ENCODE data around the gene TANC1. TPM values are rescaled to one million over a fixed set of nuclear protein-coding genes. Genes with fewer than 3 reads are reported as not detected.

TANC1 gene
- total RNA-seq, 6 experiments from 2014 or later = 22.4 to 27.7 (median 23.1) TPM

DNA sequence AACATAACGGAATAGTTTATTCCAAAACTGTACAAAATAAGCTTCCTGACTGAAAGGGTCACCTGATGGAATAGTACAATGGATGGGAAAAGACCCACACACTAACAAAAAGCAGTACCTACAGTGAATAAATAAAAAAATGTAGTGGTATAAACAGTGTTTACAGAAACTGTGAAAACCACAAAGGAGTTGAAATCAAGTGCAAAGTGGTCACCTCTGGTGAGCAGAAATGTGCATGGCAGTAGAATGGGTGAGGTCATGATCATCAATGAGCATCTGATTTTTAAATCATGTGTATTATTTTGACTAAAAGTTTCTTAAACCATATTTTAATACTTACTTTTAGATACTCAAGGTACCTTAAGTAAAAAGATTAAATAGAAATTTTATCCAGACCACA lies 306.7 kb downstream of the TANC1 start:
- H3K36me3 Mint-ChIP-seq (ENCODE audit: low read depth) = peaks cover 9% of the 10 kb centered on the region
- peaks cover 6% of the 10 kb centered on the region for H3K4me1 Mint-ChIP-seq (ENCODE audit: low read depth)
- no peaks in the 10 kb centered on the region for H3K9me3 Mint-ChIP-seq
- TF ChIP-seq, protein P1, sequence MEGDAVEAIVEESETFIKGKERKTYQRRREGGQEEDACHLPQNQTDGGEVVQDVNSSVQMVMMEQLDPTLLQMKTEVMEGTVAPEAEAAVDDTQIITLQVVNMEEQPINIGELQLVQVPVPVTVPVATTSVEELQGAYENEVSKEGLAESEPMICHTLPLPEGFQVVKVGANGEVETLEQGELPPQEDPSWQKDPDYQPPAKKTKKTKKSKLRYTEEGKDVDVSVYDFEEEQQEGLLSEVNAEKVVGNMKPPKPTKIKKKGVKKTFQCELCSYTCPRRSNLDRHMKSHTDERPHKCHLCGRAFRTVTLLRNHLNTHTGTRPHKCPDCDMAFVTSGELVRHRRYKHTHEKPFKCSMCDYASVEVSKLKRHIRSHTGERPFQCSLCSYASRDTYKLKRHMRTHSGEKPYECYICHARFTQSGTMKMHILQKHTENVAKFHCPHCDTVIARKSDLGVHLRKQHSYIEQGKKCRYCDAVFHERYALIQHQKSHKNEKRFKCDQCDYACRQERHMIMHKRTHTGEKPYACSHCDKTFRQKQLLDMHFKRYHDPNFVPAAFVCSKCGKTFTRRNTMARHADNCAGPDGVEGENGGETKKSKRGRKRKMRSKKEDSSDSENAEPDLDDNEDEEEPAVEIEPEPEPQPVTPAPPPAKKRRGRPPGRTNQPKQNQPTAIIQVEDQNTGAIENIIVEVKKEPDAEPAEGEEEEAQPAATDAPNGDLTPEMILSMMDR (IDR thresholded peaks at IDR 0.05) = no peak
- no peak overlapping the region for H3K4me3 Mint-ChIP-seq
- no peak overlapping the region for H3K27ac Mint-ChIP-seq
- no peak for DNase-seq
- no peaks in the 10 kb centered on the region; the same call in 1 of the 2 replicates for H3K27me3 Mint-ChIP-seq (ENCODE audit: insufficient read depth)

GRCh38 chr2:159279700-159280099 lies 311.3 kb downstream of the TANC1 start:
- H3K36me3 Mint-ChIP-seq (ENCODE audit: low read depth) = no peaks in the 10 kb centered on the region
- DNase-seq = no peak
- no peaks in the 10 kb centered on the region for H3K9me3 Mint-ChIP-seq
- no peaks in the 10 kb centered on the region; the same call in 1 of the 2 replicates for H3K27me3 Mint-ChIP-seq (ENCODE audit: insufficient read depth)
- H3K4me1 Mint-ChIP-seq (ENCODE audit: low read depth) = peaks cover 9% of the 10 kb centered on the region
- no peak overlapping the region for H3K27ac Mint-ChIP-seq
- no peak overlapping the region for H3K4me3 Mint-ChIP-seq
- TF ChIP-seq, protein P1 (IDR thresholded peaks at IDR 0.05) = no peak

GRCh38 chr2:159281002-159281401 lies 312.6 kb downstream of the TANC1 start:
- H3K27me3 Mint-ChIP-seq (ENCODE audit: insufficient read depth) = no peaks in the 10 kb centered on the region; the same call in 1 of the 2 replicates
- no peak overlapping the region for H3K27ac Mint-ChIP-seq
- H3K36me3 Mint-ChIP-seq (ENCODE audit: low read depth) = no peaks in the 10 kb centered on the region

More at GRCh38 chr2:159281002-159281401, 312.6 kb downstream of the TANC1 start:
- no peaks in the 10 kb centered on the region for H3K9me3 Mint-ChIP-seq
- TF ChIP-seq, protein P1 (IDR thresholded peaks at IDR 0.05) = no peak
- no peak overlapping the region for H3K4me3 Mint-ChIP-seq
- DNase-seq = no peak
- H3K4me1 Mint-ChIP-seq (ENCODE audit: low read depth) = peaks cover 20% of the 10 kb centered on the region

Small RNA genes lying within 50 kb of the gene (microRNA-seq; reads per million reads assigned to microRNA genes)
- not detected for gene MIR6888

Other genes with a start within 250 kb of the TANC1 start
- not detected for gene DAPL1, start 173.3 kb upstream of the TANC1 start, total RNA-seq (2021; fragmentation: NEBNext Ultra II Directional; extraction: Animal tissue kit (Norgen Biotek cat#: 25700))